HepG2 (cell line): ENCODE data around the gene MBD3L3. TPM values are rescaled to one million over a fixed set of nuclear protein-coding genes. Genes with fewer than 3 reads are reported as not detected.
A peak's percentile ranks its signal among the peaks of the same experiment; 100 is the strongest.

Source experiments
- CAMTA2 ChIP-seq: sonication (generic); formaldehyde crosslinking; IDR thresholded peaks from 2 replicates; pipeline ENCODE4 v1.4.0; 2020; ENCODE audit warnings: mild to moderate bottlenecking, missing genetic modification reagents, borderline replicate concordance
- ELF1 ChIP-seq: sonication (generic); formaldehyde crosslinking; IDR thresholded peaks from 2 replicates; pipeline ENCODE4 v1.4.0; 2020; ENCODE audit warnings: missing genetic modification reagents
- KLF9 ChIP-seq: IDR thresholded peaks from 2 replicates; pipeline ENCODE4 v1.6.1; 2016; ENCODE audit warnings: low read depth
- LBX2 ChIP-seq: sonication (generic); formaldehyde crosslinking; IDR thresholded peaks from 2 replicates; pipeline ENCODE4 v1.5.0; 2020; ENCODE audit warnings: missing genetic modification reagents, mild to moderate bottlenecking, borderline replicate concordance
- MLLT10 ChIP-seq: sonication (generic); formaldehyde crosslinking; IDR thresholded peaks from 2 replicates; pipeline ENCODE4 v1.4.0; 2020; ENCODE audit warnings: missing genetic modification reagents
- MNT ChIP-seq: fragments of 450-650 bp; IDR thresholded peaks from 2 replicates; pipeline ENCODE4 v1.6.1; 2016
- NCOA2 ChIP-seq: sonication (generic); formaldehyde crosslinking; IDR thresholded peaks from 2 replicates; pipeline ENCODE4 v1.8.0; 2022; ENCODE audit warnings: inconsistent platforms
- PLSCR1 ChIP-seq: sonication (generic); formaldehyde crosslinking; IDR thresholded peaks from 2 replicates; pipeline ENCODE4 v1.5.0; 2020; ENCODE audit warnings: missing genetic modification reagents, mild to moderate bottlenecking, borderline replicate concordance
- RBFOX2 ChIP-seq: fragments of 200-400 bp; formaldehyde crosslinking; IDR thresholded peaks from 2 replicates; pipeline ENCODE4 v1.6.1; 2017; ENCODE audit warnings: low read depth, mild to moderate bottlenecking, low read length
- REL ChIP-seq: sonication (generic); formaldehyde crosslinking; conservative IDR thresholded peaks from 2 replicates; pipeline ENCODE4 v1.8.0; 2022; ENCODE audit warnings: mild to moderate bottlenecking, missing genetic modification reagents, moderate library complexity
- THAP9 ChIP-seq: sonication (generic); formaldehyde crosslinking; IDR thresholded peaks from 2 replicates; pipeline ENCODE4; 2020; ENCODE audit warnings: missing genetic modification reagents, mild to moderate bottlenecking, borderline replicate concordance
- ZFP41 ChIP-seq: sonication (generic); formaldehyde crosslinking; IDR thresholded peaks from 2 replicates; pipeline ENCODE4 v1.4.0; 2020; ENCODE audit warnings: mild to moderate bottlenecking, missing genetic modification reagents, borderline replicate concordance
- ZNF329 ChIP-seq: sonication (generic); formaldehyde crosslinking; IDR thresholded peaks from 2 replicates; pipeline ENCODE4 v1.9.0; 2021; ENCODE audit warnings: low read depth, mild to moderate bottlenecking, missing genetic modification reagents
- ZNF337 ChIP-seq: sonication (generic); formaldehyde crosslinking; IDR thresholded peaks from 2 replicates; pipeline ENCODE4 v1.5.1; 2020; ENCODE audit warnings: missing genetic modification reagents, low read depth, mild to moderate bottlenecking, borderline replicate concordance
- ZNF430 ChIP-seq: sonication (generic); formaldehyde crosslinking; IDR thresholded peaks from 2 replicates; pipeline ENCODE4 v1.9.0; 2021; ENCODE audit warnings: mild to moderate bottlenecking, missing genetic modification reagents
- ZNF576 ChIP-seq: sonication (generic); formaldehyde crosslinking; IDR thresholded peaks from 2 replicates; pipeline ENCODE4 v1.4.0; 2020; ENCODE audit warnings: mild to moderate bottlenecking, missing genetic modification reagents
- ZNF747 ChIP-seq: sonication (generic); formaldehyde crosslinking; IDR thresholded peaks from 2 replicates; pipeline ENCODE4 v1.8.1; 2023; ENCODE audit warnings: missing genetic modification reagents, mild to moderate bottlenecking, borderline replicate concordance
- ZZZ3 ChIP-seq: sonication (generic); formaldehyde crosslinking; IDR thresholded peaks from 2 replicates; pipeline ENCODE4 v1.4.0; 2020; ENCODE audit warnings: missing genetic modification reagents, mild to moderate bottlenecking, borderline replicate concordance
- polyA plus RNA-seq, 8 experiments: library from polyadenylated mRNA; depleted of rRNA in 3 of 8; stranded (reverse) in 7 of 8; unstranded in 1 of 8; fragments of >200 nt; fragmentation: Illumina TruSeq in 4 of 8; extraction: Trizol in 4 of 8; gene quantifications; 2 replicates each; pipeline versions ENCODE4 v1.2.1 to v1.2.3, GENCODE V29; 2011 to 2016; ENCODE audit warnings: low read depth in 4 of 8, missing spikeins in 1 of 8, mixed read lengths in 1 of 8; ENCODE audit not compliant: insufficient read depth in 1 of 8
- total RNA-seq, 5 experiments: library from RNA; depleted of rRNA; stranded (reverse); fragments of >200 nt; fragmentation: Illumina TruSeq; extraction: Trizol; gene quantifications; 2 replicates each; pipeline ENCODE4 v1.2.3, GENCODE V29; 2016; ENCODE audit warnings: low read depth in 1 of 5

The MBD3L3 gene
- total and polyA plus RNA-seq, 2 of the 13 experiments (the other 11 are each of a cell fraction or from before 2014, with no cell fraction given) = not detected

- no peak for TF ChIP-seq PLSCR1 (CRISPR knock-in tag)
- no peak for TF ChIP-seq ZFP41
- no peak for TF ChIP-seq MNT
- 0 out of 2 replicates have a peak, but pooled peaks have one; percentile 62 for TF ChIP-seq REL (CRISPR knock-in tag)
- TF ChIP-seq ZNF329 (CRISPR knock-in tag) = no peak
- peak; percentile 74; the same call in 1 of the 2 replicates for TF ChIP-seq ELF1 (CRISPR knock-in tag)
- no peak for TF ChIP-seq LBX2 (CRISPR knock-in tag)
- no peak for TF ChIP-seq MLLT10 (CRISPR knock-in tag)
- no peak for TF ChIP-seq ZNF576
- peak; percentile 94 for TF ChIP-seq RBFOX2
- no peak for TF ChIP-seq ZNF430
- TF ChIP-seq THAP9 (CRISPR knock-in tag) = peak; percentile 97
- TF ChIP-seq ZNF337 (CRISPR knock-in tag) = no peak
- no peak for TF ChIP-seq NCOA2
- no peak; the same call in 1 of the 2 replicates for TF ChIP-seq ZZZ3 (CRISPR knock-in tag)
- no peak for TF ChIP-seq KLF9 (CRISPR knock-in tag)
- TF ChIP-seq ZNF747 (CRISPR knock-in tag) = 0 out of 2 replicates have a peak, but pooled peaks have one; percentile 72
- 0 out of 2 replicates have a peak, but pooled peaks have one; percentile 20 for TF ChIP-seq CAMTA2 (CRISPR knock-in tag)
Observed at GRCh38 chr19:7098701-7099596, 40.5 kb upstream of the MBD3L3 start (continued).
